ENCODE measurements around the gene ACOT9. TPM values are rescaled to one million over a fixed set of nuclear protein-coding genes. Genes with fewer than 3 reads are reported as not detected.

The ACOT9 gene
- total and polyA plus RNA-seq, 10 of the 15 experiments (the other 5 are each of a cell fraction or from before 2014, with no cell fraction given) = 17.4 to 42.5 (median 23.3) TPM

- Histone ChIP-seq H3K4me1 (ENCODE audit: control insufficient read depth, insufficient read depth, low read length) (no peaks in the 10 kb centered on the region), H3K4me2 (ENCODE audit: control insufficient read depth, insufficient read depth) (no peak overlapping the region), H3K79me2 (ENCODE audit: control insufficient read depth, insufficient read depth, low read length) (peaks cover 9% of the 10 kb centered on the region), H3K36me3 (ENCODE audit: control insufficient read depth in 2 of 2, insufficient read depth in 2 of 2, low read length in 1 of 2) (no peaks in the 10 kb centered on the region), H3K9me3 (replicated peaks; ENCODE audit: control insufficient read depth, insufficient read depth, low read length) (no peaks in the 10 kb centered on the region; the same call in 2 of the 3 replicates), H2AFZ (ENCODE audit: control insufficient read depth, low read depth, low read length) (no peak overlapping the region), H3K4me3 (no peak overlapping the region), H3K27me3 (replicated peaks in 1 of 2; ENCODE audit: control insufficient read depth in 2 of 2, insufficient read depth in 2 of 2, low read length in 1 of 2) (no peaks in the 10 kb centered on the region), H3K27ac (ENCODE audit: control insufficient read depth, insufficient read depth) (no peak overlapping the region), H3K9ac (ENCODE audit: control insufficient read depth, insufficient read depth, low read length) (no peak overlapping the region), H4K20me1 (ENCODE audit: control insufficient read depth, insufficient read depth) (no peaks in the 10 kb centered on the region)
- 48% methylated on average over 2 of the region's 2 CpGs for WGBS (ENCODE audit: insufficient coverage, insufficient replicate concordance, low lambda C conversion rate, missing lambda C conversion rate)
- in situ Hi-C loops (cut with MboI) = no loop called here
- ChIA-PET RAD21 (ENCODE audit: unreplicated experiment) (interaction anchor here (2.6 kb wide), 1 partner anchor 114 kb away, joined by 9 read pairs; no protein-coding TSS in a partner anchor), SMC1A (ENCODE audit: uncharacterized antibody, unreplicated experiment) (interaction anchor here (1.4 to 2.4 kb wide), 2 partner anchors 45 to 114 kb away, joined by 3 to 9 read pairs; partner anchors contain the start of gene ACOT9), POLR2A (no interaction called here), CTCF (interaction anchor here (2.3 kb wide), 1 partner anchor 114 kb away, joined by 11 read pairs; no protein-coding TSS in a partner anchor)
- DNase-seq (ENCODE audit: low read depth, low spot score) (no peak), FAIRE-seq (no peak), ATAC-seq (no peak)
- TF ChIP-seq TCF7 (IDR thresholded peaks at IDR 0.05; ENCODE audit: borderline replicate concordance) (no peak), FOXK2 (IDR thresholded peaks at IDR 0.05) (no peak), TCF3 (IDR thresholded peaks at IDR 0.05; ENCODE audit: borderline replicate concordance, insufficient read depth, low read depth, low read length) (no peak), ATF3 (IDR thresholded peaks at IDR 0.05; ENCODE audit: borderline replicate concordance, extremely low read depth, low read depth, low read length) (no peak), HDGF (IDR thresholded peaks at IDR 0.05) (no peak), BHLHE40 (IDR thresholded peaks at IDR 0.05; ENCODE audit: borderline replicate concordance in 1 of 2, low read depth in 2 of 2, low read length in 1 of 2) (no peak), IKZF2 (IDR thresholded peaks at IDR 0.05) (no peak), SP1 (IDR thresholded peaks at IDR 0.05; ENCODE audit: low read depth, low read length) (no peak), ZBTB33 (IDR thresholded peaks at IDR 0.05) (no peak), EED (IDR thresholded peaks at IDR 0.05; ENCODE audit: low read depth) (no peak), RUNX3 (IDR thresholded peaks at IDR 0.05; ENCODE audit: low read length) (no peak), BACH1 (IDR thresholded peaks at IDR 0.05; ENCODE audit: borderline replicate concordance) (no peak), MAX (IDR thresholded peaks at IDR 0.05; ENCODE audit: low read depth, low read length) (no peak)
- BruUV-seq (replicated peaks) = no TSS peak
- intact Hi-C loops (cut with micrococcal nuclease; ENCODE audit: unreplicated experiment) = loop anchor here (10.0 kb wide), 1 partner anchor 267 kb away; the partner anchor contains the start of gene EIF2S3
Observed at GRCh38 chrX:23787745-23788118, 44.7 kb upstream of the ACOT9 start.

Data from GM12878 (cell line).